ENCODE data around the gene NCOA7. TPM values are rescaled to one million over a fixed set of nuclear protein-coding genes. Genes with fewer than 3 reads are reported as not detected.

NCOA7 gene
- total and polyA plus RNA-seq, 9 of the 15 experiments (the other 6 are each of a cell fraction or from before 2014, with no cell fraction given) = 5.8 to 14.6 (median 9.3) TPM

DNA sequence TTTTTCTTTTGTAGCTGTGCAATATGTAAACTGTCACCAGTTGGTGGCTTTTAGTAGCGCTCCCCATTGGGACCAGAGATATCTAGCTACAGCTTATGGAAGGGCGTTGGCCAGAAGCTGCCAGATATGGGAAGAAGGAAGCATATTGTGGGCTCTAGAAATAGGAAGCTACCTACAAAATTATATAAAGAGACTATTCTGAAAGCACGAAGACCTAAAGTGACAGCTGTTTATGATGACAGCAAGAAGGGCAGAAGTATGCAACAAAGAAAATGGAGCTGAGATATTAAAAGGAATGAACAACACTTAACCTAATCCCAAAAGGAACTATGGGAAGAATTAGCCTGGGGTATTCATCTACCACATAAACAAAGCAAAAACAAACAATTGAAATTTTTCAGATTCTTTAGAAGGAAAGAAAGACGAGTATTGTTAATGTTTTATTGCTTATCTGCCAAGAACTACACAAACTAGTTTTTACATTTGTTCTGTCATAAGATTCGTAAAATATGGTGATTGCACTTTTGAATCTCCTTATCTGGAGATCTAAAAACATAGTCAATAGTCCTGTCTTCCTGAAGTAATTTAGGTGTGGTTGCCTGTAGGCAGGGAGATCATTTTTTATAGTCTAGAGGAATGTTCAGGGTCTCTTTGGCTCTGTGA lies 81.6 kb downstream of the NCOA7 start (continued):
- TF ChIP-seq LARP7 (IDR thresholded peaks at IDR 0.05) = no peak
- 0 out of 2 replicates have a peak, but pooled peaks have one; percentile 1 for TF ChIP-seq MAFF (IDR thresholded peaks at IDR 0.05; ENCODE audit: low read length)
- 0 out of 4 replicates have a peak, but pooled peaks of 1 of the 2 experiments have one; percentile 24 for TF ChIP-seq TRIM24 (IDR thresholded peaks at IDR 0.05)
- peak; percentile 40 for TF ChIP-seq ZFP36 (IDR thresholded peaks at IDR 0.05; ENCODE audit: low read depth, low read length, partially characterized antibody)
- TF ChIP-seq, protein P1, sequence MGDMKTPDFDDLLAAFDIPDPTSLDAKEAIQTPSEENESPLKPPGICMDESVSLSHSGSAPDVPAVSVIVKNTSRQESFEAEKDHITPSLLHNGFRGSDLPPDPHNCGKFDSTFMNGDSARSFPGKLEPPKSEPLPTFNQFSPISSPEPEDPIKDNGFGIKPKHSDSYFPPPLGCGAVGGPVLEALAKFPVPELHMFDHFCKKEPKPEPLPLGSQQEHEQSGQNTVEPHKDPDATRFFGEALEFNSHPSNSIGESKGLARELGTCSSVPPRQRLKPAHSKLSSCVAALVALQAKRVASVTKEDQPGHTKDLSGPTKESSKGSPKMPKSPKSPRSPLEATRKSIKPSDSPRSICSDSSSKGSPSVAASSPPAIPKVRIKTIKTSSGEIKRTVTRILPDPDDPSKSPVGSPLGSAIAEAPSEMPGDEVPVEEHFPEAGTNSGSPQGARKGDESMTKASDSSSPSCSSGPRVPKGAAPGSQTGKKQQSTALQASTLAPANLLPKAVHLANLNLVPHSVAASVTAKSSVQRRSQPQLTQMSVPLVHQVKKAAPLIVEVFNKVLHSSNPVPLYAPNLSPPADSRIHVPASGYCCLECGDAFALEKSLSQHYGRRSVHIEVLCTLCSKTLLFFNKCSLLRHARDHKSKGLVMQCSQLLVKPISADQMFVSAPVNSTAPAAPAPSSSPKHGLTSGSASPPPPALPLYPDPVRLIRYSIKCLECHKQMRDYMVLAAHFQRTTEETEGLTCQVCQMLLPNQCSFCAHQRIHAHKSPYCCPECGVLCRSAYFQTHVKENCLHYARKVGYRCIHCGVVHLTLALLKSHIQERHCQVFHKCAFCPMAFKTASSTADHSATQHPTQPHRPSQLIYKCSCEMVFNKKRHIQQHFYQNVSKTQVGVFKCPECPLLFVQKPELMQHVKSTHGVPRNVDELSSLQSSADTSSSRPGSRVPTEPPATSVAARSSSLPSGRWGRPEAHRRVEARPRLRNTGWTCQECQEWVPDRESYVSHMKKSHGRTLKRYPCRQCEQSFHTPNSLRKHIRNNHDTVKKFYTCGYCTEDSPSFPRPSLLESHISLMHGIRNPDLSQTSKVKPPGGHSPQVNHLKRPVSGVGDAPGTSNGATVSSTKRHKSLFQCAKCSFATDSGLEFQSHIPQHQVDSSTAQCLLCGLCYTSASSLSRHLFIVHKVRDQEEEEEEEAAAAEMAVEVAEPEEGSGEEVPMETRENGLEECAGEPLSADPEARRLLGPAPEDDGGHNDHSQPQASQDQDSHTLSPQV (IDR thresholded peaks at IDR 0.05) = 0 out of 2 replicates have a peak, but pooled peaks have one; percentile 18
- TF ChIP-seq, protein P2, sequence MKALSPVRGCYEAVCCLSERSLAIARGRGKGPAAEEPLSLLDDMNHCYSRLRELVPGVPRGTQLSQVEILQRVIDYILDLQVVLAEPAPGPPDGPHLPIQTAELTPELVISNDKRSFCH (CRISPR knock-in tag; IDR thresholded peaks at IDR 0.05) = no peak
- TF ChIP-seq, protein P2 (tag; IDR thresholded peaks at IDR 0.05) = no peak
- TF ChIP-seq CBFA2T3 (IDR thresholded peaks at IDR 0.05) = peak; percentile 83
- TF ChIP-seq ZNF282 (CRISPR knock-in tag; IDR thresholded peaks at IDR 0.05) = no peak
- TF ChIP-seq, protein P3, sequence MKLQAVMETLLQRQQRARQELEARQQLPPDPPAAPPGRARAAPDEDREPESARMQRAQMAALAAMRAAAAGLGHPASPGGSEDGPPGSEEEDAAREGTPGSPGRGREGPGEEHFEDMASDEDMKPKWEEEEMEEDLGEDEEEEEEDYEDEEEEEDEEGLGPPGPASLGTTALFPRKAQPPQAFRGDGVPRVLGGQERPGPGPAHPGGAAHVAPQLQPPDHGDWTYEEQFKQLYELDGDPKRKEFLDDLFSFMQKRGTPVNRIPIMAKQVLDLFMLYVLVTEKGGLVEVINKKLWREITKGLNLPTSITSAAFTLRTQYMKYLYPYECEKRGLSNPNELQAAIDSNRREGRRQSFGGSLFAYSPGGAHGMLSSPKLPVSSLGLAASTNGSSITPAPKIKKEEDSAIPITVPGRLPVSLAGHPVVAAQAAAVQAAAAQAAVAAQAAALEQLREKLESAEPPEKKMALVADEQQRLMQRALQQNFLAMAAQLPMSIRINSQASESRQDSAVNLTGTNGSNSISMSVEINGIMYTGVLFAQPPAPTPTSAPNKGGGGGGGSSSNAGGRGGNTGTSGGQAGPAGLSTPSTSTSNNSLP (IDR thresholded peaks at IDR 0.05; ENCODE audit: borderline replicate concordance, low read depth, low read length) = peak; percentile 19; the same call in 1 of the 2 replicates
- peak; percentile 66; the same call in 1 of the 2 replicates for TF ChIP-seq MTA2 (IDR thresholded peaks at IDR 0.05; ENCODE audit: low read depth)
- peak; percentile 64 for TF ChIP-seq MEIS2 (IDR thresholded peaks at IDR 0.05; ENCODE audit: partially characterized antibody)
- TF ChIP-seq GATA2 (CRISPR knock-in tag; IDR thresholded peaks at IDR 0.05) = peak; percentile 49
- no peak for TF ChIP-seq ZNF561 (CRISPR knock-in tag; conservative IDR thresholded peaks at IDR 0.05)
- peak; percentile 98 for TF ChIP-seq KLF1 (tag; IDR thresholded peaks at IDR 0.05)
- TF ChIP-seq HNRNPLL (IDR thresholded peaks at IDR 0.05; ENCODE audit: low read depth, low read length, poor library complexity, severe bottlenecking) = no peak
- peak; percentile 79; the same call in 1 of the 2 replicates for TF ChIP-seq KLF6 (CRISPR knock-in tag; IDR thresholded peaks at IDR 0.05; ENCODE audit: borderline replicate concordance)
- TF ChIP-seq, protein P4, sequence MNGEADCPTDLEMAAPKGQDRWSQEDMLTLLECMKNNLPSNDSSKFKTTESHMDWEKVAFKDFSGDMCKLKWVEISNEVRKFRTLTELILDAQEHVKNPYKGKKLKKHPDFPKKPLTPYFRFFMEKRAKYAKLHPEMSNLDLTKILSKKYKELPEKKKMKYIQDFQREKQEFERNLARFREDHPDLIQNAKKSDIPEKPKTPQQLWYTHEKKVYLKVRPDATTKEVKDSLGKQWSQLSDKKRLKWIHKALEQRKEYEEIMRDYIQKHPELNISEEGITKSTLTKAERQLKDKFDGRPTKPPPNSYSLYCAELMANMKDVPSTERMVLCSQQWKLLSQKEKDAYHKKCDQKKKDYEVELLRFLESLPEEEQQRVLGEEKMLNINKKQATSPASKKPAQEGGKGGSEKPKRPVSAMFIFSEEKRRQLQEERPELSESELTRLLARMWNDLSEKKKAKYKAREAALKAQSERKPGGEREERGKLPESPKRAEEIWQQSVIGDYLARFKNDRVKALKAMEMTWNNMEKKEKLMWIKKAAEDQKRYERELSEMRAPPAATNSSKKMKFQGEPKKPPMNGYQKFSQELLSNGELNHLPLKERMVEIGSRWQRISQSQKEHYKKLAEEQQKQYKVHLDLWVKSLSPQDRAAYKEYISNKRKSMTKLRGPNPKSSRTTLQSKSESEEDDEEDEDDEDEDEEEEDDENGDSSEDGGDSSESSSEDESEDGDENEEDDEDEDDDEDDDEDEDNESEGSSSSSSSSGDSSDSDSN (IDR thresholded peaks at IDR 0.05; ENCODE audit: borderline replicate concordance in 1 of 2, low read depth in 2 of 2, low read length in 2 of 2) = no peak
